Stomach (tissue), 9 donors: Measurements from ENCODE around the gene ELAVL4. TPM values are rescaled to one million over a fixed set of nuclear protein-coding genes. Genes with fewer than 3 reads are reported as not detected.

Experiments used
- DNase-seq, 2 donors: peaks; one replicate each; pipeline versions ENCODE4 v3.0.0 to v3.0.0-alpha.2; 2013 to 2019
- H3K27ac ChIP-seq, 5 donors: fragments of 200-600 bp in 4 of 5; sonication (generic) in 4 of 5; one replicate each; pipeline ENCODE4 v1.5.1; 2013 to 2019; ENCODE audit warnings: mild to moderate bottlenecking in 1 of 5, moderate library complexity in 1 of 5
- H3K27me3 ChIP-seq, 3 donors: fragments of 200-600 bp; sonication (generic); one replicate each; pipeline ENCODE4 v1.5.1; 2017 to 2019; ENCODE audit warnings: mixed run types in 1 of 3
- H3K36me3 ChIP-seq, 4 donors: fragments of 200-600 bp; sonication (generic); 1 replicate in 3 of 4; 2 replicates in 1 of 4; pipeline ENCODE4 v1.5.1; 2016 to 2019
- H3K4me1 ChIP-seq, 4 donors: fragments of 200-600 bp; sonication (generic); one replicate each; pipeline ENCODE4 v1.5.1; 2016 to 2019
- H3K4me3 ChIP-seq, 4 donors: fragments of 200-600 bp; sonication (generic) in 3 of 4; one replicate each; pipeline ENCODE4 v1.5.1; 2016 to 2019; ENCODE audit warnings: mild to moderate bottlenecking in 1 of 4
- H3K9me3 ChIP-seq, 4 donors: fragments of 200-600 bp; sonication (generic); one replicate each; pipeline ENCODE4 v1.5.1; 2016 to 2019
- EP300 ChIP-seq: sonication (generic); formaldehyde crosslinking; IDR thresholded peaks from one replicate; pipeline ENCODE4 v1.6.1; 2017; ENCODE audit warnings: antibody characterized with exemption
- POLR2A ChIP-seq, 4 donors: fragments of 450-650 bp; IDR thresholded peaks; one replicate each; pipeline ENCODE4 v1.6.1; 2016; ENCODE audit warnings: antibody characterized with exemption in 4 of 4, control low read depth in 2 of 4, mild to moderate bottlenecking in 1 of 4, moderate library complexity in 1 of 4
- POLR2AphosphoS5 ChIP-seq, 3 donors: sonication (generic); formaldehyde crosslinking; IDR thresholded peaks; one replicate each; pipeline ENCODE4 v1.6.1; 2016; ENCODE audit warnings: antibody characterized with exemption in 3 of 3
- WGBS, 5 donors: extraction: QIAGEN DNeasy Blood & Tissue Kit in 3 of 5; methylation state at CpG; one replicate each; pipeline versions ENCODE4 v1.1.5 to v1.1.7; 2013 to 2018; 5-methylcytosine and 5-hydroxymethylcytosine counted together
- intact Hi-C: fragments of 100-400 bp; cut with DNase I; formaldehyde crosslinking; loops from one replicate; pipeline ENCODE4 v1.15.1; 2023; ENCODE audit warnings: low total_unique reads
- polyA plus RNA-seq, 3 donors: library from polyadenylated mRNA; stranded (reverse); fragments of 200-250 nt; gene quantifications; one replicate each; pipeline ENCODE4 v1.2.3, GENCODE V29; 2013
- total RNA-seq, 5 donors: library from RNA; depleted of rRNA; stranded (reverse); fragments of >200 nt; gene quantifications; one replicate each; pipeline versions ENCODE4 v1.1.0 to v1.2.3, GENCODE V29; 2014 to 2016
- TF ChIP-seq, protein P1 (sequence below), 7 experiments: fragments of 450-650 bp in 4 of 7; fragments of 200-600 bp in 3 of 7; sonication (generic) in 3 of 7; IDR thresholded peaks; one replicate each; pipeline ENCODE4 v1.5.1; 2016 to 2019; ENCODE audit warnings: antibody characterized with exemption in 7 of 7, control low read depth in 2 of 7, mild to moderate bottlenecking in 1 of 7
- donor health status: healthy with polysubstance abuse.
- donor health status: Bipolar disorder and iron deficiency.
- donor health status: healthy.

The ELAVL4 gene
- total and polyA plus RNA-seq, 8 donors, result 0.30 to 4.8 (median 0.31) TPM; not detected in 5

DNA sequence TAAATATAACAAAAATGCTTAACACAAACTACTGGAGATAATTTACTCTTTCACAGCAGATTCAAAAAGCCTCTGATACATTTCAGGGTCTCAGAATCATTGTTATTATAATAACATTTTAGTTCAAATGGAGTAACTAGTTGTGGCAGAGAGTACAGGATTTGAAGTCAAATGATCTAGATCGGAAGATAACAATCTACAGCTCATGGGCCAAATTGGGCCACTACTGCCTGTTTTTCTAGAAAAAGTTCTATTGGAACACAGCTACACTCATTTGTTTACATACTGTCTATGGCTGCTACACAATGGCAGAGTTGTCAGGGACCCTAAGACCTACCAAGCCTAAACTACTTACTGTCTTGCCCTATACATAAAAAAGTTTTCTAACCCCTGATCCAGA is 63.6 kb downstream of the ELAVL4 start:
- no peaks in the 10 kb centered on the region for H3K4me1 ChIP-seq
- intact Hi-C loops, result no loop called here
- H3K27ac ChIP-seq, result no peak overlapping the region
- peaks cover 0 to 3% (median 0%) of the 10 kb centered on the region in 3 donors for H3K27me3 ChIP-seq
- no peaks in the 10 kb centered on the region for H3K36me3 ChIP-seq
- 48 to 74% (median 67%) methylated on average over 1 of the region's 1 CpG for WGBS, 5 donors
- no peak overlapping the region for H3K4me3 ChIP-seq
- H3K9me3 ChIP-seq, result no peaks in the 10 kb centered on the region
- TF ChIP-seq, protein P1, sequence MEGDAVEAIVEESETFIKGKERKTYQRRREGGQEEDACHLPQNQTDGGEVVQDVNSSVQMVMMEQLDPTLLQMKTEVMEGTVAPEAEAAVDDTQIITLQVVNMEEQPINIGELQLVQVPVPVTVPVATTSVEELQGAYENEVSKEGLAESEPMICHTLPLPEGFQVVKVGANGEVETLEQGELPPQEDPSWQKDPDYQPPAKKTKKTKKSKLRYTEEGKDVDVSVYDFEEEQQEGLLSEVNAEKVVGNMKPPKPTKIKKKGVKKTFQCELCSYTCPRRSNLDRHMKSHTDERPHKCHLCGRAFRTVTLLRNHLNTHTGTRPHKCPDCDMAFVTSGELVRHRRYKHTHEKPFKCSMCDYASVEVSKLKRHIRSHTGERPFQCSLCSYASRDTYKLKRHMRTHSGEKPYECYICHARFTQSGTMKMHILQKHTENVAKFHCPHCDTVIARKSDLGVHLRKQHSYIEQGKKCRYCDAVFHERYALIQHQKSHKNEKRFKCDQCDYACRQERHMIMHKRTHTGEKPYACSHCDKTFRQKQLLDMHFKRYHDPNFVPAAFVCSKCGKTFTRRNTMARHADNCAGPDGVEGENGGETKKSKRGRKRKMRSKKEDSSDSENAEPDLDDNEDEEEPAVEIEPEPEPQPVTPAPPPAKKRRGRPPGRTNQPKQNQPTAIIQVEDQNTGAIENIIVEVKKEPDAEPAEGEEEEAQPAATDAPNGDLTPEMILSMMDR (IDR thresholded peaks at IDR 0.05), result no peak
- TF ChIP-seq POLR2AphosphoS5 (IDR thresholded peaks at IDR 0.05), result no peak
- no peak for TF ChIP-seq EP300
- TF ChIP-seq POLR2A (IDR thresholded peaks at IDR 0.05), result no peak
- DNase-seq, result no peak

DNA sequence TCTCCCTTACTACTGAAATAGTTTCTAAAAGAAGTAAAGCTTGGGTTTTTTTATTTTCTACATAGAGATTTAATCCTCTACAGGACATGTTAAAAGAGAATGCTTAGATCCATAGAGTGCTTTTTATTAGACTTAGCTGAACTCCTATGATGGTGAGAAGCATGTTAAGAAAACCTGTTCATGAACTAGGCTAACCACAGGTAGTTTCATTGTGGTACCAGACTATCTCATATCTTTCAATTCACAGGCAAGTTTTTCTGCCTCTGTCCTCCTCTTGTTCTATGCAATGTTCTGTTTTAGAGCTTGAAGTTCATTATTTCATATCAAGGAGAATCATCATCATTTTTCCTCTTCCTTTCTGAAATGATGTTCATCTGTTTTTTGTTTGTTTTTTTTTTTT is 65.4 kb downstream of the ELAVL4 start:
- Histone ChIP-seq H3K9me3 (no peaks in the 10 kb centered on the region), H3K36me3 (no peaks in the 10 kb centered on the region), H3K4me1 (no peaks in the 10 kb centered on the region), H3K4me3 (no peak overlapping the region), H3K27ac (no peak overlapping the region), H3K27me3 (peaks cover 0 to 11% (median 0%) of the 10 kb centered on the region in 3 donors)
- DNase-seq, result no peak
- no peak for TF ChIP-seq POLR2A (IDR thresholded peaks at IDR 0.05)
- no peak for TF ChIP-seq POLR2AphosphoS5 (IDR thresholded peaks at IDR 0.05)
- TF ChIP-seq, protein P1 (IDR thresholded peaks at IDR 0.05), result no peak
- TF ChIP-seq EP300, result no peak
- intact Hi-C loops, result no loop called here

DNA sequence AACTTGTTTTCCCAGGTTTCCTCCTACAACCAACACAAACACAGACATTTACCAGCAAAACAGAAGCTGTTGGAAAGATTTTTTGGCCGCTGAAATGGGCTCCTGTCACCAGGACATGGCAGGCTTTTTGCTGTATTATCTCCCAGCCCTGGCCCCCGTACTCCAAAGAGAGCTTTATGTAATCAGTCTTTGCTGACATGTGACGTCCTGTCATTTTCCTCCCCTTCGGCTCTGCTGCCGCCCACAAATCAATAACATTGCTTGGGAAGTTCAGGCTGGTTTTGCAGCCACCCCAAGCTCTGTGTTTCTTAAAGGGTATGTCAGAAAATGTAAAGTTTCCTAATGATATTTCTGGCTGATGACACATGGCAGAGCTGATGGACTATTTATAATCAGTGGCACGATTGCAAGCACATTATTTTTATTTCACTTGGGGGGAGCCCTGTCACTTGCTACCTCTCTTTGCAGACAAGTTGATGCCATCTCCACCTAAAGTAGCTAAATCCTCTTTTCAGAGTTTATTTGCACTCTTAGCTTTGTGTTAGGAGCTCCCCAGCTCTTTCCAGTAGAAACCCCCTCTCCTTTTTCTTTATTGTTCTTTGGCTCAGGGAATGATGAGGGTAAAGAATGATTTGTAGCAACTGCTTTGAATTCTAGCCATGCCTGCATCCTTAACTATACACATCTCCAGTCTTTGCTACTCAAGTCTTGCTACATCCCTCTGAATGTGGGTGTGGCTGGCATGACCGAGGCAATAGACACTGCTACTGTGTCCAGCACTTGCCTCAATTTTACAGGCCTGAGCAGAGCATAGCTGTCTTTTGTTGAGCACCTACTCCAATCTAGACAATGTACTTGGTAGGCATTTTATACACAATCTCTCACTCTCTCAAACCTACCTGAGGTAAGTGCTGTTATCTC is 67.3 kb downstream of the ELAVL4 start:
- Histone ChIP-seq H3K27me3 (peaks cover 0 to 11% (median 0%) of the 10 kb centered on the region in 3 donors), H3K4me1 (no peaks in the 10 kb centered on the region), H3K36me3 (no peaks in the 10 kb centered on the region), H3K27ac (no peak overlapping the region), H3K4me3 (no peak overlapping the region), H3K9me3 (no peaks in the 10 kb centered on the region)
- no peak for DNase-seq
- TF ChIP-seq POLR2AphosphoS5 (IDR thresholded peaks at IDR 0.05) (no peak), POLR2A (IDR thresholded peaks at IDR 0.05) (no peak), EP300 (no peak)
- TF ChIP-seq, protein P1 (IDR thresholded peaks at IDR 0.05), result no peak
- intact Hi-C loops, result no loop called here
- 26 to 44% (median 33%) methylated on average over 7 of the region's 7 CpGs for WGBS, 5 donors

DNA sequence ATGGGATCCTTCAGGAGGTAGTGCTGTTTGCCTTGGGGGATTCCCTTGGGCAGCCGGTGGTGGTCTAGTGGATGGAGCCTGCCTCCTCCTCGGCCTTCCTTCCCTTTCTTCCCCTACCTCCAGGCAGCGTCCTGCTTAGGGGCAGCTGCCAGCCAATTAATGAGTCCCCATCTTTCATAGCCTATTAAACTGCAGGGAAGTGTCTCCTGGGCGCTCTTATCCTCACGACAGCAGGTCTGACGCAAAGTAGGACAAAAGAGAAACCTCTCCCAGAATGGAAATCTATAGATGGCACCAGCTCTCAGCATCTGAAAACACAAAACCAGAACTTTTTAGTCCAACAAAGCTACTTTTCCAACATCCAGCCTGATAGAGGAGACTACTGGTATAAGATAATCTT is 69.3 kb downstream of the ELAVL4 start:
- no peaks in the 10 kb centered on the region for H3K9me3 ChIP-seq
- no peak for DNase-seq
- intact Hi-C loops, result no loop called here
- 75 to 89% (median 82%) methylated on average over 6 of the region's 6 CpGs for WGBS, 5 donors
- no peak overlapping the region for H3K4me3 ChIP-seq
- no peaks in the 10 kb centered on the region for H3K4me1 ChIP-seq
- H3K27me3 ChIP-seq, result peaks cover 0 to 11% (median 0%) of the 10 kb centered on the region in 3 donors
- H3K36me3 ChIP-seq, result no peaks in the 10 kb centered on the region
- no peak overlapping the region for H3K27ac ChIP-seq
- TF ChIP-seq, protein P1 (IDR thresholded peaks at IDR 0.05), result no peak
- TF ChIP-seq POLR2A (IDR thresholded peaks at IDR 0.05) (no peak), POLR2AphosphoS5 (IDR thresholded peaks at IDR 0.05) (no peak), EP300 (no peak)
